Measurements from ENCODE around the gene SCO1.

DNA sequence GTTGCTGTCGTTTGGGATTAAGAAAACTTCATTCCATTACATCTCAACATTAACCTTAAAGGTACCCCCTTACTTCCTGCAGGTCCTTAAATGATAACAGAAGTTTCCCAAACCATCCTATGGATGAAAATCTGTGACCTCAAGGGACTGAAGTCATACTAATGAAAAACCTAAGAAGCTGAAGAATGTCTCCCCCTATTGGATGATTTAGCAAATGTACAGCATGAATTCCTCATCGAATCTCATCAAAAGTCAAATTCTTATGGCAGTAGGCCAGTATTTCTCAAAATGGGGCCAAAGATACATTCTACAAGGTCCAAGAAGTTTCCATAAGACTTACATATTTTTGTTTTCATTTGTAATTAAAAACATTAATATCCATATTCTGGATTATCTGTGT is 13.5 kb downstream of the SCO1 start:
- TF ChIP-seq, protein P1, sequence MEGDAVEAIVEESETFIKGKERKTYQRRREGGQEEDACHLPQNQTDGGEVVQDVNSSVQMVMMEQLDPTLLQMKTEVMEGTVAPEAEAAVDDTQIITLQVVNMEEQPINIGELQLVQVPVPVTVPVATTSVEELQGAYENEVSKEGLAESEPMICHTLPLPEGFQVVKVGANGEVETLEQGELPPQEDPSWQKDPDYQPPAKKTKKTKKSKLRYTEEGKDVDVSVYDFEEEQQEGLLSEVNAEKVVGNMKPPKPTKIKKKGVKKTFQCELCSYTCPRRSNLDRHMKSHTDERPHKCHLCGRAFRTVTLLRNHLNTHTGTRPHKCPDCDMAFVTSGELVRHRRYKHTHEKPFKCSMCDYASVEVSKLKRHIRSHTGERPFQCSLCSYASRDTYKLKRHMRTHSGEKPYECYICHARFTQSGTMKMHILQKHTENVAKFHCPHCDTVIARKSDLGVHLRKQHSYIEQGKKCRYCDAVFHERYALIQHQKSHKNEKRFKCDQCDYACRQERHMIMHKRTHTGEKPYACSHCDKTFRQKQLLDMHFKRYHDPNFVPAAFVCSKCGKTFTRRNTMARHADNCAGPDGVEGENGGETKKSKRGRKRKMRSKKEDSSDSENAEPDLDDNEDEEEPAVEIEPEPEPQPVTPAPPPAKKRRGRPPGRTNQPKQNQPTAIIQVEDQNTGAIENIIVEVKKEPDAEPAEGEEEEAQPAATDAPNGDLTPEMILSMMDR (conservative IDR thresholded peaks at IDR 0.05; ENCODE audit: low read depth, low read length): peak; percentile 52
- TF ChIP-seq POLR2A (IDR thresholded peaks at IDR 0.05; ENCODE audit: low read depth, low read length): no peak
- TF ChIP-seq FOS (IDR thresholded peaks at IDR 0.05; ENCODE audit: low read depth, low read length): no peak
- TF ChIP-seq, protein P2, sequence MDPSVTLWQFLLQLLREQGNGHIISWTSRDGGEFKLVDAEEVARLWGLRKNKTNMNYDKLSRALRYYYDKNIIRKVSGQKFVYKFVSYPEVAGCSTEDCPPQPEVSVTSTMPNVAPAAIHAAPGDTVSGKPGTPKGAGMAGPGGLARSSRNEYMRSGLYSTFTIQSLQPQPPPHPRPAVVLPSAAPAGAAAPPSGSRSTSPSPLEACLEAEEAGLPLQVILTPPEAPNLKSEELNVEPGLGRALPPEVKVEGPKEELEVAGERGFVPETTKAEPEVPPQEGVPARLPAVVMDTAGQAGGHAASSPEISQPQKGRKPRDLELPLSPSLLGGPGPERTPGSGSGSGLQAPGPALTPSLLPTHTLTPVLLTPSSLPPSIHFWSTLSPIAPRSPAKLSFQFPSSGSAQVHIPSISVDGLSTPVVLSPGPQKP (IDR thresholded peaks at IDR 0.05; ENCODE audit: borderline replicate concordance, low read depth, low read length): no peak
- no peak for TF ChIP-seq NFE2L2 (IDR thresholded peaks at IDR 0.05; ENCODE audit: low read depth, low read length)
- TF ChIP-seq BHLHE40 (IDR thresholded peaks at IDR 0.05; ENCODE audit: low read depth, low read length): no peak
- TF ChIP-seq, protein P3, sequence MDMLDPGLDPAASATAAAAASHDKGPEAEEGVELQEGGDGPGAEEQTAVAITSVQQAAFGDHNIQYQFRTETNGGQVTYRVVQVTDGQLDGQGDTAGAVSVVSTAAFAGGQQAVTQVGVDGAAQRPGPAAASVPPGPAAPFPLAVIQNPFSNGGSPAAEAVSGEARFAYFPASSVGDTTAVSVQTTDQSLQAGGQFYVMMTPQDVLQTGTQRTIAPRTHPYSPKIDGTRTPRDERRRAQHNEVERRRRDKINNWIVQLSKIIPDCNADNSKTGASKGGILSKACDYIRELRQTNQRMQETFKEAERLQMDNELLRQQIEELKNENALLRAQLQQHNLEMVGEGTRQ (IDR thresholded peaks at IDR 0.05; ENCODE audit: low read depth, low read length): no peak
- peak; percentile 34 for TF ChIP-seq RAD21 (IDR thresholded peaks at IDR 0.05; ENCODE audit: low read length)
- peak; percentile 25; the same call in 1 of the 2 replicates for TF ChIP-seq SMC3 (IDR thresholded peaks at IDR 0.05; ENCODE audit: low read depth, low read length)
- no peak for TF ChIP-seq MXI1 (IDR thresholded peaks at IDR 0.05; ENCODE audit: borderline replicate concordance, low read depth, low read length)
- no peak for TF ChIP-seq CEBPB (IDR thresholded peaks at IDR 0.05; ENCODE audit: low read depth, low read length)
- no peak for TF ChIP-seq MAFK (IDR thresholded peaks at IDR 0.05; ENCODE audit: low read depth, low read length)
- TF ChIP-seq RCOR1 (IDR thresholded peaks at IDR 0.05; ENCODE audit: insufficient replicate concordance, low read length): no peak
